Natural killer cell (primary cell): ENCODE results near the gene BSDC1. TPM values are rescaled to one million over a fixed set of nuclear protein-coding genes. Genes with fewer than 3 reads are reported as not detected.

ENCODE experiments used
- ATAC-seq, 3 donors: fragments of 150-1000 bp in 2 of 3; fragments of 200-7000 bp in 1 of 3; cut with Tn5 transposase; 1 replicate in 1 of 3; 2 replicates in 2 of 3; pipeline ENCODE4 v1.10.0; 2021; ENCODE audit warnings: mild to moderate bottlenecking in 2 of 3, moderate library complexity in 2 of 3
- DNase-seq, 2 donors: peaks; one replicate each; pipeline versions ENCODE4 v3.0.0 to v3.0.0-alpha.2; 2013 to 2021; ENCODE audit warnings: mixed read lengths in 1 of 2
- H3K27ac ChIP-seq: one replicate; pipeline ENCODE4 v1.5.1; 2013; ENCODE audit warnings: mild to moderate bottlenecking, low read length
- H3K27me3 ChIP-seq: one replicate; pipeline ENCODE4 v1.6.1; 2013; ENCODE audit warnings: low read length; ENCODE audit not compliant: control insufficient read depth, insufficient read depth
- H3K36me3 ChIP-seq: one replicate; pipeline ENCODE4 v1.6.1; 2013; ENCODE audit warnings: low read length; ENCODE audit not compliant: control insufficient read depth, insufficient read depth
- H3K4me1 ChIP-seq: one replicate; pipeline ENCODE4 v1.6.1; 2013; ENCODE audit warnings: low read length; ENCODE audit not compliant: control insufficient read depth, insufficient read depth
- H3K4me3 ChIP-seq: one replicate; pipeline ENCODE4 v1.5.1; 2013; ENCODE audit warnings: low read length
- H3K9me3 ChIP-seq: one replicate; pipeline ENCODE4 v1.6.1; 2013; ENCODE audit warnings: low read length; ENCODE audit not compliant: control insufficient read depth, insufficient read depth
- H3K27ac Mint-ChIP-seq, 2 donors: one replicate each; pipeline ENCODE4 v1.8.0; 2022; ENCODE audit warnings: mild to moderate bottlenecking in 2 of 2, mixed read lengths in 2 of 2, moderate library complexity in 1 of 2
- H3K27me3 Mint-ChIP-seq, 2 donors: one replicate each; pipeline ENCODE4 v1.8.0; 2022; ENCODE audit warnings: low read depth in 2 of 2, mixed read lengths in 2 of 2
- H3K36me3 Mint-ChIP-seq: one replicate; pipeline ENCODE4 v1.8.0; 2022; ENCODE audit warnings: mixed read lengths
- H3K4me1 Mint-ChIP-seq, 2 donors: one replicate each; pipeline ENCODE4 v1.8.0; 2022; ENCODE audit warnings: mixed read lengths in 2 of 2
- H3K4me3 Mint-ChIP-seq: one replicate; pipeline ENCODE4 v1.8.0; 2022; ENCODE audit warnings: mild to moderate bottlenecking, moderate library complexity, mixed read lengths
- H3K9me3 Mint-ChIP-seq, 2 donors: one replicate each; pipeline ENCODE4 v1.8.0; 2022; ENCODE audit warnings: mixed read lengths in 2 of 2
- WGBS: methylation state at CpG from one replicate; pipeline ENCODE4 v1.1.7; 2013; ENCODE audit warnings: missing lambda C conversion rate; ENCODE audit not compliant: insufficient coverage; 5-methylcytosine and 5-hydroxymethylcytosine counted together
- intact Hi-C: fragments of 100-400 bp; cut with micrococcal nuclease; formaldehyde crosslinking; loops from one replicate; pipeline ENCODE4 v1.14.2; 2022
- total RNA-seq, 4 donors: library from RNA; stranded (reverse); fragments of 120-200 nt in 1 of 4; gene quantifications; one replicate each; pipeline versions ENCODE4 v1.2.3 to v1.2.4, GENCODE V29; 2013 to 2022
- TF ChIP-seq, protein P1 (sequence below): fragments of 200-600 bp; IDR thresholded peaks from one replicate; pipeline ENCODE4 v1.8.0; 2022; ENCODE audit warnings: antibody characterized with exemption

Gene BSDC1
- total RNA-seq, 3 donors from 2014 or later (not counting 1 experiment from before 2014, with no cell fraction given): 150 to 203 (median 174) TPM

DNA sequence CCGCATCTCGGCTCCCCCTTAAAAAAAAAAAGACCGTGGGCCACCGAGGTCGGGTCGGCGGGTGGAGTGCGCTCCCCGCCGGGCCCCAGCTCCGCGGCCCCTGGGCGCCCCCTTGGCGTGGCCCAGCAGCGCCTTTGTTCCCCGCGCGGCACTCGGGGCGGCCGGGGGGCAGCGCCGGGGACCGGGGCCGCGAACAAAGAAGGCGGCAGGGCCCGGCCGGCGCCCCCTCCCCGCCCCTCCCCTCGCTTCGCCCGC is 58.8 kb downstream of the BSDC1 start:
- Mint-ChIP-seq H3K4me1 (peaks cover 26 to 52% of the 10 kb centered on the region in 2 donors), H3K36me3 (peaks cover 11% of the 10 kb centered on the region), H3K4me3 (peak overlapping the region; percentile 88), H3K27me3 (peaks cover 0 to 3% of the 10 kb centered on the region in 2 donors), H3K27ac (peak overlapping the region in 1 of 2 donors; percentile 76), H3K9me3 (no peaks in the 10 kb centered on the region)
- WGBS: 0% methylated on average over 34 of the region's 34 CpGs
- H3K4me1 ChIP-seq: peaks cover 48% of the 10 kb centered on the region
- H3K9me3 ChIP-seq: no peaks in the 10 kb centered on the region
- TF ChIP-seq, protein P1, sequence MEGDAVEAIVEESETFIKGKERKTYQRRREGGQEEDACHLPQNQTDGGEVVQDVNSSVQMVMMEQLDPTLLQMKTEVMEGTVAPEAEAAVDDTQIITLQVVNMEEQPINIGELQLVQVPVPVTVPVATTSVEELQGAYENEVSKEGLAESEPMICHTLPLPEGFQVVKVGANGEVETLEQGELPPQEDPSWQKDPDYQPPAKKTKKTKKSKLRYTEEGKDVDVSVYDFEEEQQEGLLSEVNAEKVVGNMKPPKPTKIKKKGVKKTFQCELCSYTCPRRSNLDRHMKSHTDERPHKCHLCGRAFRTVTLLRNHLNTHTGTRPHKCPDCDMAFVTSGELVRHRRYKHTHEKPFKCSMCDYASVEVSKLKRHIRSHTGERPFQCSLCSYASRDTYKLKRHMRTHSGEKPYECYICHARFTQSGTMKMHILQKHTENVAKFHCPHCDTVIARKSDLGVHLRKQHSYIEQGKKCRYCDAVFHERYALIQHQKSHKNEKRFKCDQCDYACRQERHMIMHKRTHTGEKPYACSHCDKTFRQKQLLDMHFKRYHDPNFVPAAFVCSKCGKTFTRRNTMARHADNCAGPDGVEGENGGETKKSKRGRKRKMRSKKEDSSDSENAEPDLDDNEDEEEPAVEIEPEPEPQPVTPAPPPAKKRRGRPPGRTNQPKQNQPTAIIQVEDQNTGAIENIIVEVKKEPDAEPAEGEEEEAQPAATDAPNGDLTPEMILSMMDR: no peak
- DNase-seq (peak in 1 of 2 donors; percentile 30), ATAC-seq (peak in 2 of 3 donors; percentile 4 to 14)
- H3K36me3 ChIP-seq: peaks cover 35% of the 10 kb centered on the region
- no peaks in the 10 kb centered on the region for H3K27me3 ChIP-seq
- H3K27ac ChIP-seq: no peak overlapping the region
- peak overlapping the region; percentile 36 for H3K4me3 ChIP-seq
- intact Hi-C loops: loop anchor here (1.0 to 5.0 kb wide), 4 partner anchors 37 to 113 kb away; partner anchors contain the start of genes BSDC1, EIF3I and TMEM234

DNA sequence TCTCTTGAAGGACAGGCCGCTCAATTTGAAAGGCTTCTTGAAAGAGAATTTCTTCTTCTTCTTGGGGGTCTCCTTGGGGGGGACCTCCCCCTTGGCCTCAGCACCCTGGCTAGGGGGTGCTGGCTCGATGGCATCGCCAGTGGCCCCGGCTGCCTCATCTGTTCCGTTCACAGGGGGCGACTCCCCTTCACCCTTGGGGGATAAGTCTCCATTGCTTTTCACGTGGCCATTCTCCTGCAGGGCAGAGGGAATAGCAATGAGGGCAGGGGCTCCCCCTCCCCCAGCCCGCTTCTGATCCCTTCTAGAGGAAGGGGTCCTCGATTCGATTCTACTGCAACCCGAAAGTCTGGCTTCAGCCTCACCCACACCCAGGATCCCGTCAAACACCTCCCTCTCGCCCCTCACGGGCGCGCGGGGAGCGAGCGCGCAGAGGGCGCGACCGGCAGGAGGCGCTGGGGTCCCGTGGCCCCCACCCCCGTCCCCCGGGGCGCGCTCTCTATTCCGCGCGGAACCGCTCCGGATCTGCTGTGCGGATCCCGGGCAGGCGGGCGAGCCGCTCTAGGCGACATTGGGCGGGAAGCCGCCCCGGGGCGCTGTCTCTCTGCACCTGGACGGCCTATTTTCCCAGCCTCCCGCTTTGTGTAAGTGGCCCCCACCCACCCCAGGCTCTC is 59.2 kb downstream of the BSDC1 start:
- Histone ChIP-seq H3K4me3 (peak overlapping the region; percentile 36), H3K36me3 (peaks cover 40% of the 10 kb centered on the region), H3K4me1 (peaks cover 48% of the 10 kb centered on the region), H3K27ac (no peak overlapping the region), H3K9me3 (no peaks in the 10 kb centered on the region), H3K27me3 (no peaks in the 10 kb centered on the region)
- ATAC-seq (peak; percentile 49 to 66 (median 49)), DNase-seq (peak; percentile 64 to 89)
- H3K4me1 Mint-ChIP-seq: peaks cover 26 to 52% of the 10 kb centered on the region in 2 donors
- H3K27ac Mint-ChIP-seq: peak overlapping the region; percentile 43 to 76
- peaks cover 0 to 3% of the 10 kb centered on the region in 2 donors for H3K27me3 Mint-ChIP-seq
- H3K36me3 Mint-ChIP-seq: peaks cover 11% of the 10 kb centered on the region
- H3K9me3 Mint-ChIP-seq: no peaks in the 10 kb centered on the region
- TF ChIP-seq, protein P1: peak; percentile 83
- intact Hi-C loops: loop anchor here (1.0 to 5.0 kb wide), 4 partner anchors 37 to 113 kb away; partner anchors contain the start of genes BSDC1, EIF3I and TMEM234
- WGBS: 4% methylated on average over 46 of the region's 46 CpGs
- peak overlapping the region; percentile 88 for H3K4me3 Mint-ChIP-seq

DNA sequence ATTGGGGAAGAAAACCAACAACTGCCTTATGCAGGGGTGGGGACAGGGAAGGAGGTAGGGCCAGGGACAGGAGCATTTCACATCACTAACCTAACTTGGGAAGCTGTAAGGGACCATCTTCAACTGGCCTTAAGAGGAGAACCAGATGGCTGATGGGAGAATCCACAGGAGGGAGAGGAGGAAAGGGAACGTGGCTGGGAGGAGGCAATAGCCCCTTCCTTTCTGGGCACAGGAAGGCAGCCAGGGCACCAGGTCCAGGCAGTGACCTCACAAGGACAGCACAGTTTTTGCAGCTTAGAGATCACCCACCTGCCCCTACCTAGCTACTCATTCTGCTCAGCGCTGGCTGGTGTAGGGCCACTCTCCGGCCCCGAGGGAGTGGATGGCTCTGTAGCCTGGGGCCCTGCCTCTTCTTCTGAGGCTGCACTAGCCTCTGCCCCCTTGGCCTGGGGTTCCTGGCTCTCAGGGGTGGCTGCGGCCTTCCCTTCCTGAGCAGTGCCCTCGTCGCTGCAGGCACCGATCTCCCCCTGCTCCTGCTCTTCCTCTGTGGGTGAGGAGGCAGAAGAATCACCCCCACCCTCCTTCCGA is 59.9 kb downstream of the BSDC1 start:
- no peak overlapping the region for H3K27ac ChIP-seq
- no peaks in the 10 kb centered on the region for H3K9me3 ChIP-seq
- 78% methylated on average over 9 of the region's 9 CpGs for WGBS
- intact Hi-C loops: loop anchor here (2.0 kb wide), 1 partner anchor 60 kb away; the partner anchor contains the start of gene BSDC1
- H3K36me3 Mint-ChIP-seq: peaks cover 11% of the 10 kb centered on the region
- H3K4me1 ChIP-seq: peaks cover 43% of the 10 kb centered on the region
- H3K27me3 Mint-ChIP-seq: peaks cover 0 to 3% of the 10 kb centered on the region in 2 donors
- ATAC-seq (no peak), DNase-seq (peak in 1 of 2 donors; percentile 30)
- TF ChIP-seq, protein P1: no peak
- peaks cover 30 to 52% of the 10 kb centered on the region in 2 donors for H3K4me1 Mint-ChIP-seq
- H3K36me3 ChIP-seq: peaks cover 46% of the 10 kb centered on the region
- H3K9me3 Mint-ChIP-seq: no peaks in the 10 kb centered on the region
- H3K27me3 ChIP-seq: no peaks in the 10 kb centered on the region
- peak overlapping the region; percentile 88 for H3K4me3 Mint-ChIP-seq
- peak overlapping the region; percentile 38 to 76 for H3K27ac Mint-ChIP-seq
- no peak overlapping the region for H3K4me3 ChIP-seq
